HL-60 (cell line): ENCODE data around the gene RAD50.

Experiments
- CTCF ChIP-seq: IDR thresholded peaks from one replicate; pipeline ENCODE4 v1.5.1; 2011; ENCODE audit warnings: low read length, control low read depth, inconsistent platforms; ENCODE audit not compliant: insufficient read depth
- POLR2AphosphoS5 ChIP-seq: IDR thresholded peaks from 2 replicates; pipeline ENCODE4 v1.6.1; 2012; ENCODE audit warnings: low read depth
- SPI1 ChIP-seq: IDR thresholded peaks from 2 replicates; pipeline ENCODE4 v1.6.1; 2012; ENCODE audit warnings: low read depth, mild to moderate bottlenecking, borderline replicate concordance

DNA sequence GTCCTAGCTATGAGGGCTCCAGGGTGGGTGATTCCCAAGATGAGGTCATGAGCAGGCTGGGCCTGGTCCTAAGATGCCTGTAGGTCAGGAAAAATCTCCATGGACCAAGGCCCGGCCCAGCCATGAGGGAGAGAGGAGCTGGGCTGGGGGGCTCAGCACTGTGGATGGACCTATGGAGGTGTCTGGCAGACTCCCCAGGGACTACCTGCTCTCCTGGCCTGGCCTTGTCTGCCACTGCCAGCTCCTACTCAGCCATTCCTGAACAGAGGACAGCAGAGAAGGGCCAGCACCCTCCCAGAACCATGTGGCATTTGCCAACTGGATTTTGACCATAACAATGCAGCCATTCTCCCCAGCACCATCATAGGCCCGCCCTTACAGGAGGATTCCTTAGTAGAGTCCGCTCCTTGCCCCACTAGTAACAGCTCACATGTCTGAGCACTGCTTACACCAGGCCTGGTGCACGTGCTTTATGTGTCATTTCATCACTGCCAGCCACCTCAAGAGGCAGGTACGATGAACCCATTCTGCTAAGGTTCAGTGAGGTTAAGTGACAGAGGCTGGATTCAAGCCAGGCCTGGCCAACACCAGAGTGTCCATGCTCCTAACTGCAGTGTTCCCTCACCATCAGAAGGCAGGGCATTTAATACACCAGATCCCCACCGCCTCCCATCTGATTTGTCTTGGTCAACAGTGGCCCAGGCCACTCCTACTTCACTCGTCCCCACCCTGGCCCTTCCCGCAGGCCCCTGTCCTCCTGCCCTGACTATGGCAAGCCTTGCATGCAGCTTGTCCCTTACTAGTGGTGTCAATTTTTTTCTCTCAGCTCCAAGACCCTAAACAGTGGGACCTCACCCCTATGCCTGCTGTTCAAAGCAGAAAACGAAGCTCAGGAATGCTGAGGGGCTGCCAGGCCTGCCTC lies 101.9 kb downstream of the RAD50 start:
- TF ChIP-seq CTCF (no peak), SPI1 (no peak), POLR2AphosphoS5 (no peak)
